Measurements from ENCODE around the gene MTIF2. TPM values are rescaled to one million over a fixed set of nuclear protein-coding genes. Genes with fewer than 3 reads are reported as not detected.
A peak's percentile ranks its signal among the peaks of the same experiment; 100 is the strongest.

Gene MTIF2
- total RNA-seq, 5 donors from 2014 or later (not counting 1 experiment from before 2014, with no cell fraction given) = 21.1 to 31.5 (median 29.4) TPM

- no peaks in the 10 kb centered on the region for H3K9me3 Mint-ChIP-seq
- H3K27me3 Mint-ChIP-seq = no peaks in the 10 kb centered on the region
- H3K4me1 ChIP-seq (ENCODE audit: control insufficient read depth in 1 of 2, extremely low read depth in 1 of 2, insufficient read depth in 2 of 2, low read length in 2 of 2) = peaks cover 15 to 22% of the 10 kb centered on the region in 2 experiments
- ATAC-seq (replicated peaks in 1 of 4) = no peak
- ChIA-PET CTCF (no interaction called here), POLR2A (interaction anchor here in 1 of 2 donors (0.7 kb wide), 1 partner anchor 12 kb away, joined by 4 read pairs; no protein-coding TSS in a partner anchor)
- H3K4me3 ChIP-seq (ENCODE audit: control insufficient read depth in 1 of 2, extremely low read depth in 1 of 2, low read length in 1 of 2) = no peak overlapping the region
- H3K27ac Mint-ChIP-seq = no peak overlapping the region
- no peak overlapping the region for H3K27ac ChIP-seq (ENCODE audit: low read length)
- no peak overlapping the region for H3K4me3 Mint-ChIP-seq
- no peak for DNase-seq
- H3K36me3 Mint-ChIP-seq = peaks cover 33% of the 10 kb centered on the region
- peaks cover 0 to 45% of the 10 kb centered on the region in 2 donors for H3K36me3 ChIP-seq (ENCODE audit: control insufficient read depth in 2 of 2, extremely low read depth in 1 of 2, insufficient read depth in 1 of 2, low read length in 1 of 2)
- H3K9me3 ChIP-seq = no peaks in the 10 kb centered on the region
- H3K27me3 ChIP-seq (replicated peaks in 1 of 2; ENCODE audit: control insufficient read depth in 2 of 2, extremely low read depth in 1 of 2, insufficient read depth in 2 of 2, low read length in 1 of 2) = no peaks in the 10 kb centered on the region
- no CpG with 5 or more reads among the region's 3 CpGs for whole genome bisulfite sequencing (ENCODE audit: insufficient coverage)
- H3K4me1 Mint-ChIP-seq = peaks cover 33 to 51% (median 45%) of the 10 kb centered on the region in 3 donors
Observed at GRCh38 chr2:55235724-55236538, 33.1 kb downstream of the MTIF2 start.

- Histone ChIP-seq H3K4me1 (ENCODE audit: control insufficient read depth in 1 of 2, extremely low read depth in 1 of 2, insufficient read depth in 2 of 2, low read length in 2 of 2) (peaks cover 15 to 25% of the 10 kb centered on the region in 2 experiments), H3K9me3 (no peaks in the 10 kb centered on the region), H3K36me3 (ENCODE audit: control insufficient read depth in 2 of 2, extremely low read depth in 1 of 2, insufficient read depth in 1 of 2, low read length in 1 of 2) (peaks cover 0 to 38% of the 10 kb centered on the region in 2 donors), H3K27me3 (replicated peaks in 1 of 2; ENCODE audit: control insufficient read depth in 2 of 2, extremely low read depth in 1 of 2, insufficient read depth in 2 of 2, low read length in 1 of 2) (no peaks in the 10 kb centered on the region), H3K27ac (ENCODE audit: low read length) (peak overlapping the region; percentile 99), H3K4me3 (ENCODE audit: control insufficient read depth in 1 of 2, extremely low read depth in 1 of 2, low read length in 1 of 2) (peak overlapping the region; percentile 94 to 98)
- H3K9me3 Mint-ChIP-seq = no peaks in the 10 kb centered on the region
- peaks cover 27% of the 10 kb centered on the region for H3K36me3 Mint-ChIP-seq
- POLR2A ChIA-PET = no interaction called here
- no CpG with 5 or more reads among the region's 7 CpGs for WGBS (ENCODE audit: insufficient coverage)
- DNase-seq (no peak), ATAC-seq (replicated peaks in 1 of 4) (no peak)
- H3K4me1 Mint-ChIP-seq = peaks cover 49 to 60% (median 56%) of the 10 kb centered on the region in 3 donors
- peak overlapping the region; percentile 98 to 100 (median 99) for H3K4me3 Mint-ChIP-seq
- H3K27me3 Mint-ChIP-seq = no peaks in the 10 kb centered on the region
- CTCF ChIA-PET = no interaction called here
- H3K27ac Mint-ChIP-seq = peak overlapping the region; percentile 98 to 99
Observed at GRCh38 chr2:55233658-55233940, 35.4 kb downstream of the MTIF2 start.

- DNase-seq (peak in 34 of 35 experiments; percentile 27 to 79 (median 59)), ATAC-seq (replicated peaks in 1 of 4) (peak; percentile 28 to 41 (median 36))
- Histone ChIP-seq H3K9me3 (no peaks in the 10 kb centered on the region), H3K4me1 (ENCODE audit: control insufficient read depth in 1 of 2, extremely low read depth in 1 of 2, insufficient read depth in 2 of 2, low read length in 2 of 2) (peaks cover 19 to 30% of the 10 kb centered on the region in 2 experiments), H3K27ac (ENCODE audit: low read length) (peak overlapping the region; percentile 99), H3K36me3 (ENCODE audit: control insufficient read depth in 2 of 2, extremely low read depth in 1 of 2, insufficient read depth in 1 of 2, low read length in 1 of 2) (peaks cover 0 to 38% of the 10 kb centered on the region in 2 donors), H3K4me3 (ENCODE audit: control insufficient read depth in 1 of 2, extremely low read depth in 1 of 2, low read length in 1 of 2) (peak overlapping the region; percentile 94 to 98), H3K27me3 (replicated peaks in 1 of 2; ENCODE audit: control insufficient read depth in 2 of 2, extremely low read depth in 1 of 2, insufficient read depth in 2 of 2, low read length in 1 of 2) (no peaks in the 10 kb centered on the region)
- Mint-ChIP-seq H3K27me3 (no peaks in the 10 kb centered on the region), H3K27ac (peak overlapping the region; percentile 98 to 99), H3K9me3 (peaks cover 0 to 2% (median 0%) of the 10 kb centered on the region in 3 donors), H3K4me3 (peak overlapping the region; percentile 98 to 100 (median 99)), H3K4me1 (peaks cover 54 to 66% (median 62%) of the 10 kb centered on the region in 3 donors), H3K36me3 (peaks cover 25% of the 10 kb centered on the region)
- ChIA-PET POLR2A (interaction anchor here (0.6 to 1.4 kb wide), 7 partner anchors 10 to 708 kb away, joined by 3 to 14 read pairs (median 4); partner anchors contain the start of genes CFAP36 (in 1 of the 2) and RTN4 (in 1 of the 2)), CTCF (interaction anchor here in 1 of 2 donors (1.0 to 1.5 kb wide), 4 partner anchors 9 to 905 kb away, joined by 3 to 9 read pairs (median 4); partner anchors contain the start of gene RTN4)
- 4% methylated on average over 24 of the region's 33 CpGs for WGBS (ENCODE audit: insufficient coverage)
Observed at GRCh38 chr2:55232863-55233657, 36.0 kb downstream of the MTIF2 start.

- CTCF ChIA-PET = interaction anchor here (0.6 to 1.5 kb wide), 5 partner anchors 9 to 905 kb away, joined by 3 to 9 read pairs (median 4); partner anchors contain the start of gene RTN4 (in 1 of the 2)
- peaks cover 0 to 38% of the 10 kb centered on the region in 2 donors for H3K36me3 ChIP-seq (ENCODE audit: control insufficient read depth in 2 of 2, extremely low read depth in 1 of 2, insufficient read depth in 1 of 2, low read length in 1 of 2)
- WGBS (ENCODE audit: insufficient coverage) = 1% methylated on average over 25 of the region's 37 CpGs
- no peaks in the 10 kb centered on the region for H3K27me3 ChIP-seq (replicated peaks in 1 of 2; ENCODE audit: control insufficient read depth in 2 of 2, extremely low read depth in 1 of 2, insufficient read depth in 2 of 2, low read length in 1 of 2)
- H3K4me1 Mint-ChIP-seq = peaks cover 61 to 71% (median 67%) of the 10 kb centered on the region in 3 donors
- H3K9me3 Mint-ChIP-seq = peaks cover 0 to 5% (median 0%) of the 10 kb centered on the region in 3 donors
- peak within 1 kb of the TSS; percentile 98 to 100 (median 99) for H3K4me3 Mint-ChIP-seq
- peak within 1 kb of the TSS; percentile 94 to 98 for H3K4me3 ChIP-seq (ENCODE audit: control insufficient read depth in 1 of 2, extremely low read depth in 1 of 2, low read length in 1 of 2)
- H3K27me3 Mint-ChIP-seq = no peaks in the 10 kb centered on the region
- peaks cover 25% of the 10 kb centered on the region for H3K36me3 Mint-ChIP-seq
- peak within 1 kb of the TSS; percentile 99 for H3K27ac ChIP-seq (ENCODE audit: low read length)
- peak; percentile 86 to 96 (median 93) for DNase-seq
- peak; percentile 83 to 91 (median 85) for ATAC-seq (replicated peaks in 1 of 4)
- H3K9me3 ChIP-seq = no peaks in the 10 kb centered on the region
- peak within 1 kb of the TSS; percentile 98 to 99 for H3K27ac Mint-ChIP-seq
- peaks cover 25 to 35% of the 10 kb centered on the region in 2 experiments for H3K4me1 ChIP-seq (ENCODE audit: control insufficient read depth in 1 of 2, extremely low read depth in 1 of 2, insufficient read depth in 2 of 2, low read length in 2 of 2)
- POLR2A ChIA-PET = interaction anchor here (0.6 to 1.4 kb wide), 9 partner anchors 9 to 707 kb away, joined by 3 to 14 read pairs (median 3); partner anchors contain the start of genes CFAP36 (in 1 of the 2) and RTN4 (in 1 of the 2)
Observed at GRCh38 chr2:55232084-55232862, 36.8 kb downstream of the MTIF2 start, which contains the start of the genes CLHC1 and RPS27A. Gene CLHC1, minus strand, starts transcription at chr2:55232293. Its CDS starts 9,882 bp downstream, at chr2:55222411. Gene RPS27A, plus strand, starts transcription at chr2:55232688. Its CDS starts 137 bp downstream, at chr2:55232825.

GRCh38 chr2:55231546-55232083 lies 37.4 kb downstream of the MTIF2 start:
- peak in 2 of 4 experiments; percentile 2 to 9 for ATAC-seq (replicated peaks in 1 of 4)
- WGBS (ENCODE audit: insufficient coverage) = 11% methylated on average over 5 of the region's 13 CpGs
- CTCF ChIA-PET = no interaction called here
- H3K9me3 ChIP-seq = no peaks in the 10 kb centered on the region
- Mint-ChIP-seq H3K27me3 (no peaks in the 10 kb centered on the region), H3K4me3 (peak overlapping the region; percentile 98 to 100 (median 99)), H3K9me3 (peaks cover 0 to 5% (median 0%) of the 10 kb centered on the region in 3 donors), H3K36me3 (peaks cover 25% of the 10 kb centered on the region), H3K4me1 (peaks cover 66 to 75% (median 71%) of the 10 kb centered on the region in 3 donors), H3K27ac (peak overlapping the region; percentile 98 to 99)
- peaks cover 0 to 33% of the 10 kb centered on the region in 2 donors for H3K36me3 ChIP-seq (ENCODE audit: control insufficient read depth in 2 of 2, extremely low read depth in 1 of 2, insufficient read depth in 1 of 2, low read length in 1 of 2)
- H3K27me3 ChIP-seq (replicated peaks in 1 of 2; ENCODE audit: control insufficient read depth in 2 of 2, extremely low read depth in 1 of 2, insufficient read depth in 2 of 2, low read length in 1 of 2) = no peaks in the 10 kb centered on the region
- DNase-seq = no peak
- POLR2A ChIA-PET = interaction anchor here in 1 of 2 donors (0.7 kb wide), 1 partner anchor 15 kb away, joined by 3 read pairs; no protein-coding TSS in a partner anchor
- H3K27ac ChIP-seq (ENCODE audit: low read length) = peak overlapping the region; percentile 99
- peak overlapping the region; percentile 94 to 98 for H3K4me3 ChIP-seq (ENCODE audit: control insufficient read depth in 1 of 2, extremely low read depth in 1 of 2, low read length in 1 of 2)
- peaks cover 25 to 35% of the 10 kb centered on the region in 2 experiments for H3K4me1 ChIP-seq (ENCODE audit: control insufficient read depth in 1 of 2, extremely low read depth in 1 of 2, insufficient read depth in 2 of 2, low read length in 2 of 2)
